Measurements from ENCODE around the gene POLR2L. TPM values are rescaled to one million over a fixed set of nuclear protein-coding genes. Genes with fewer than 3 reads are reported as not detected.

POLR2L gene
- polyA plus RNA-seq, 1 of the 3 experiments (the other 2 are of a cell fraction): 540 TPM

DNA sequence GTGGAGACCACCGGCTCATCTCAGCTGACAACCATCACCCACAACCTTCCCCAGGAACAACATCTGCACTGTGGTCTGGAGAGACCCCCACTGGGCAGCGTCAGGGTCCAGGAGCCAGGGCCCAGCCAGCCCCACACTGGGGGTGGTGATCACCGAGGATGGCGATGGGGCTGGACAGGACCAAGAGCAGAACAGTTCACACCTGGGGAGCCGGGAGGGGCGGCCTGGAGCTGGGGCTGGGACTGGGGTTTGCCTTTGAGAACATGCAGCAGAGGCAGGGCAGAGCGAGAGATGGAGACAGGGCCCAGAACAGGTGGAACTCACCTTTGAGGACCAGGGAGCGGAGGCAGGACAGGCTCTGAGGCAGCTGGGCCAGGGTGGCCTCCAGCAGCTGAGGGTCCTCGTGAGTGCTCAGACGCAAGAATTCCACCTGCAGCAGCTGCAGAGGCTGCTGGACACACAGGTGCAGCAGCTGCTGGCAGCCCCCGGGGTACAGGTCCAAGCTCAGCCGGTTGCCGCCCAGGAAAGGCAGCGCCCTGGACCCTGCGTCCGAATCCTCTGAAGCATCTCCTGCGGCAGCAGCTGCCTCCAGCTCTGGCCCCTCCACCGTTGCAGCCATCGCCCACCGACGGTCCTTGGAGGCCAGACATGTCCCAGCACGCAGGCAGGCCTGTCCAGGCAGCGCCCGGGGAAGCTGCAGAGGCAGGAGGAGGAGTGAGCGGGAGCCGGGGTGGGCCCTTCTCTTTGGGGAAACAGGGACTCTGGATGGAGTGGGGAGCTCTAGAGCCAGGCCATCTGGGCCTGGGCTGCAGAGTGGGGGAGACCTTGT, 38.3 kb downstream of the POLR2L start:
- Histone ChIP-seq H3K4me1 (ENCODE audit: control insufficient read depth in 1 of 2, insufficient read depth in 2 of 2, low read depth in 1 of 2, low read length in 1 of 2) (peaks cover 14 to 18% of the 10 kb centered on the region in 2 experiments; a peak in 2 of 4 replicates), H3K9me2 (no peaks in the 10 kb centered on the region), H3F3A (replicated peaks; ENCODE audit: insufficient read depth) (peaks cover 16% of the 10 kb centered on the region), H3K9ac (peak overlapping the region; percentile 64), H4K20me1 (ENCODE audit: insufficient read depth) (no peaks in the 10 kb centered on the region), H3K36me3 (replicated peaks in 1 of 2; ENCODE audit: control insufficient read depth in 1 of 2, insufficient read depth in 2 of 2, low read length in 1 of 2) (peaks cover 0 to 38% of the 10 kb centered on the region in 2 experiments), H3K4me2 (peak overlapping the region; percentile 94), H3K79me2 (ENCODE audit: insufficient read depth) (peaks cover 51% of the 10 kb centered on the region), H3K9me3 (no peaks in the 10 kb centered on the region), H3K27ac (ENCODE audit: low read depth in 2 of 2, low read length in 1 of 2) (peak overlapping the region in 1 of 2 experiments; percentile 78; a peak in 2 of 4 replicates), H3K27me3 (ENCODE audit: insufficient read depth) (no peaks in the 10 kb centered on the region), H3K4me3 (ENCODE audit: low read depth in 2 of 2, low read length in 1 of 2) (peak overlapping the region; percentile 62 to 72), H2AFZ (ENCODE audit: low read depth) (no peak overlapping the region)
- WGBS (ENCODE audit: low lambda C conversion rate): 82% methylated on average over 15 of the region's 26 CpGs
- peak; percentile 65 for DNase-seq
- TF ChIP-seq REST (IDR thresholded peaks at IDR 0.05; ENCODE audit: low read depth, low read length) (no peak), POLR2AphosphoS5 (IDR thresholded peaks at IDR 0.05; ENCODE audit: low read depth, low read length) (no peak), USF2 (IDR thresholded peaks at IDR 0.05; ENCODE audit: borderline replicate concordance, low read depth, low read length) (no peak), FOXM1 (IDR thresholded peaks at IDR 0.05; ENCODE audit: low read depth) (no peak), TEAD4 (IDR thresholded peaks at IDR 0.05; ENCODE audit: borderline replicate concordance, insufficient read depth) (no peak), TAF1 (IDR thresholded peaks at IDR 0.05; ENCODE audit: borderline replicate concordance, low read depth, low read length) (no peak), SMC3 (IDR thresholded peaks at IDR 0.05; ENCODE audit: low read depth, low read length) (no peak), FOXJ3 (CRISPR knock-in tag; IDR thresholded peaks at IDR 0.05) (no peak), ELF1 (IDR thresholded peaks at IDR 0.05) (no peak), NRF1 (IDR thresholded peaks at IDR 0.05; ENCODE audit: low read depth, low read length) (no peak), USF1 (IDR thresholded peaks at IDR 0.05; ENCODE audit: borderline replicate concordance, low read depth) (no peak), GABPA (IDR thresholded peaks at IDR 0.05; ENCODE audit: low read depth) (no peak), EP300 (IDR thresholded peaks at IDR 0.05; ENCODE audit: borderline replicate concordance in 1 of 2, low read depth in 1 of 2, low read length in 1 of 2) (no peak), RCOR1 (IDR thresholded peaks at IDR 0.05; ENCODE audit: low read length) (no peak), RFX5 (IDR thresholded peaks at IDR 0.05; ENCODE audit: low read length) (no peak)
- TF ChIP-seq, protein P1, sequence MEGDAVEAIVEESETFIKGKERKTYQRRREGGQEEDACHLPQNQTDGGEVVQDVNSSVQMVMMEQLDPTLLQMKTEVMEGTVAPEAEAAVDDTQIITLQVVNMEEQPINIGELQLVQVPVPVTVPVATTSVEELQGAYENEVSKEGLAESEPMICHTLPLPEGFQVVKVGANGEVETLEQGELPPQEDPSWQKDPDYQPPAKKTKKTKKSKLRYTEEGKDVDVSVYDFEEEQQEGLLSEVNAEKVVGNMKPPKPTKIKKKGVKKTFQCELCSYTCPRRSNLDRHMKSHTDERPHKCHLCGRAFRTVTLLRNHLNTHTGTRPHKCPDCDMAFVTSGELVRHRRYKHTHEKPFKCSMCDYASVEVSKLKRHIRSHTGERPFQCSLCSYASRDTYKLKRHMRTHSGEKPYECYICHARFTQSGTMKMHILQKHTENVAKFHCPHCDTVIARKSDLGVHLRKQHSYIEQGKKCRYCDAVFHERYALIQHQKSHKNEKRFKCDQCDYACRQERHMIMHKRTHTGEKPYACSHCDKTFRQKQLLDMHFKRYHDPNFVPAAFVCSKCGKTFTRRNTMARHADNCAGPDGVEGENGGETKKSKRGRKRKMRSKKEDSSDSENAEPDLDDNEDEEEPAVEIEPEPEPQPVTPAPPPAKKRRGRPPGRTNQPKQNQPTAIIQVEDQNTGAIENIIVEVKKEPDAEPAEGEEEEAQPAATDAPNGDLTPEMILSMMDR (IDR thresholded peaks at IDR 0.05): no peak
- TF ChIP-seq, protein P2, sequence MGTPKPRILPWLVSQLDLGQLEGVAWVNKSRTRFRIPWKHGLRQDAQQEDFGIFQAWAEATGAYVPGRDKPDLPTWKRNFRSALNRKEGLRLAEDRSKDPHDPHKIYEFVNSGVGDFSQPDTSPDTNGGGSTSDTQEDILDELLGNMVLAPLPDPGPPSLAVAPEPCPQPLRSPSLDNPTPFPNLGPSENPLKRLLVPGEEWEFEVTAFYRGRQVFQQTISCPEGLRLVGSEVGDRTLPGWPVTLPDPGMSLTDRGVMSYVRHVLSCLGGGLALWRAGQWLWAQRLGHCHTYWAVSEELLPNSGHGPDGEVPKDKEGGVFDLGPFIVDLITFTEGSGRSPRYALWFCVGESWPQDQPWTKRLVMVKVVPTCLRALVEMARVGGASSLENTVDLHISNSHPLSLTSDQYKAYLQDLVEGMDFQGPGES (IDR thresholded peaks at IDR 0.05; ENCODE audit: low read depth, low read length): no peak
- POLR2A ChIA-PET: interaction anchor here (0.6 to 2.0 kb wide), 3 partner anchors 9 to 279 kb away, joined by 4 to 8 read pairs (median 7); partner anchors contain the start of gene PNPLA2
- CTCF ChIA-PET: interaction anchor here (0.9 to 2.9 kb wide), 3 partner anchors 14 to 44 kb away, joined by 3 to 13 read pairs (median 3); partner anchors contain the start of gene CEND1

All from SK-N-SH (cell line).